HEK293T (cell line): Measurements from ENCODE around the gene BID.
"Not testable (repeated sequence)": the region's sequence is repeated elsewhere in the genome, so short reads cannot be mapped to it uniquely, and the experiment has no call there.

Experiments used
- CTCF ChIA-PET: fragments of 350-600 bp; formaldehyde crosslinking; extraction: SDS; loops from one replicate; lab custom pipeline; 2021; ENCODE audit warnings: antibody characterized with exemption, inconsistent platforms; lab: Yijun Ruan, JAX
- POLR2A ChIA-PET: fragments of 350-600 bp; formaldehyde crosslinking; extraction: SDS; loops from one replicate; lab custom pipeline; 2020; ENCODE audit warnings: antibody characterized with exemption, inconsistent platforms; lab: Yijun Ruan, JAX
- DNase-seq: peaks from one replicate; pipeline ENCODE4 v3.0.0; 2012; ENCODE audit warnings: mixed read lengths; ENCODE audit errors: extremely low spot score
- ARNT ChIP-seq: fragments of 450-650 bp; IDR thresholded peaks from 2 replicates; pipeline ENCODE4 v1.6.1; 2017; ENCODE audit warnings: mild to moderate bottlenecking
- BHLHE40 ChIP-seq: fragments of 450-650 bp; IDR thresholded peaks from 2 replicates; pipeline ENCODE4 v1.6.1; 2016; ENCODE audit warnings: mild to moderate bottlenecking, moderate library complexity, borderline replicate concordance
- CTBP1 ChIP-seq: fragments of 450-650 bp; IDR thresholded peaks from 2 replicates; pipeline ENCODE4 v1.6.1; 2016; ENCODE audit warnings: borderline replicate concordance
- ELF4 ChIP-seq: fragments of 450-650 bp; IDR thresholded peaks from 2 replicates; pipeline ENCODE4 v1.6.1; 2017; ENCODE audit warnings: antibody characterized with exemption
- FOXA1 ChIP-seq: fragments of 450-650 bp; IDR thresholded peaks from 2 replicates; pipeline ENCODE4 v1.6.1; 2016; ENCODE audit warnings: mild to moderate bottlenecking
- FOXK2 ChIP-seq: fragments of 450-650 bp; IDR thresholded peaks from 2 replicates; pipeline ENCODE4 v1.6.1; 2016; ENCODE audit warnings: mild to moderate bottlenecking
- FOXM1 ChIP-seq: fragments of 450-650 bp; IDR thresholded peaks from 2 replicates; pipeline ENCODE4 v1.6.1; 2017; ENCODE audit warnings: mild to moderate bottlenecking, borderline replicate concordance
- HDGF ChIP-seq: fragments of 450-650 bp; IDR thresholded peaks from 2 replicates; pipeline ENCODE4 v1.6.1; 2017; ENCODE audit warnings: antibody characterized with exemption, borderline replicate concordance
- L3MBTL2 ChIP-seq: fragments of 450-650 bp; conservative IDR thresholded peaks from 2 replicates; pipeline ENCODE4 v1.6.1; 2016; ENCODE audit warnings: mild to moderate bottlenecking
- LEF1 ChIP-seq: fragments of 450-650 bp; IDR thresholded peaks from 2 replicates; pipeline ENCODE4 v1.6.1; 2017; ENCODE audit warnings: mild to moderate bottlenecking, borderline replicate concordance
- NFRKB ChIP-seq: fragments of 450-650 bp; IDR thresholded peaks from 2 replicates; pipeline ENCODE4 v1.6.1; 2016; ENCODE audit warnings: mild to moderate bottlenecking, moderate library complexity
- SP1 ChIP-seq: fragments of 450-650 bp; IDR thresholded peaks from 2 replicates; pipeline ENCODE4 v1.6.1; 2017
- SUZ12 ChIP-seq: fragments of 450-650 bp; IDR thresholded peaks from 2 replicates; pipeline ENCODE4 v1.6.1; 2016; ENCODE audit warnings: mild to moderate bottlenecking
- TARDBP ChIP-seq: fragments of 450-650 bp; IDR thresholded peaks from 2 replicates; pipeline ENCODE4 v1.6.1; 2016
- ZNF384 ChIP-seq: fragments of 450-650 bp; IDR thresholded peaks from 2 replicates; pipeline ENCODE4 v1.6.1; 2016
- TF ChIP-seq, protein P1 (sequence below): fragments of 450-650 bp; IDR thresholded peaks from 2 replicates; pipeline ENCODE4 v1.6.1; 2016

BID gene

DNA sequence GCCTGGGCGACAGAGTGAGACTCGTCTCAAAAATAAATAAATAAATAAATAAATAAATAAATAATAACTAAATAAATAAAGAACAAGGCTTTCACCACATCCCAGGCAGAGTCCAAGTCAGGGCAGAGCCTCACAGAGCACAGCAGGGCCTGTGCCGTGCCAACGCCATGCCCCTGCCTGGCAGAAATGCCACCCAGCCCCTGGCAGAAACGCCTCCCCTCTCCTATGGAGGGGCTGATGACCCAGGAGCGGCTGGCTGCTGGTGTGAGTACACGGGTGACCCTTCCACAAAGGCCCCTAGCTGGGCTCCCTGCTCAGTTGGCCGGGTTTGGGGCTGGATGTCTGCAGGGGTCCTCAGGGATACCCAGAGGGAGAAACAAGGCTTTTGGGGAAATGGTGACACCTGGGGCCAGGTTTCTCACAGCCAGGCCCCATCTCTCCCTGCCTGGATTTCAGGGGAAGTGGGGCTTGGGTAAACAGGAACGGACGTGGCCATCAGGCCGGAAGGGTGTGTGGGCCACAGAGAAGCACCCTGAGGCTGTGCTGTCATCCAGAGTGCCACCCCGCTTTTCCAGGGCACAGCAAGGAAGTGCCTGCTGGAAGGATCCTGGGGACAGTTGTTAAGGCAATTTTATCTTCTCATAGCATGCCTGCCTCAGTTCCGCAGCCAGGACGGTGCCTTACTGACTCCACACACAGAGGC is 5.1 kb downstream of the BID start:
- TF ChIP-seq ARNT (no peak), SUZ12 (no peak)
- DNase-seq: no peak
- ChIA-PET CTCF (interaction anchor here (1.1 kb wide), 1 partner anchor 307 kb away, joined by 3 read pairs; no protein-coding TSS in a partner anchor), POLR2A (no interaction called here)

DNA sequence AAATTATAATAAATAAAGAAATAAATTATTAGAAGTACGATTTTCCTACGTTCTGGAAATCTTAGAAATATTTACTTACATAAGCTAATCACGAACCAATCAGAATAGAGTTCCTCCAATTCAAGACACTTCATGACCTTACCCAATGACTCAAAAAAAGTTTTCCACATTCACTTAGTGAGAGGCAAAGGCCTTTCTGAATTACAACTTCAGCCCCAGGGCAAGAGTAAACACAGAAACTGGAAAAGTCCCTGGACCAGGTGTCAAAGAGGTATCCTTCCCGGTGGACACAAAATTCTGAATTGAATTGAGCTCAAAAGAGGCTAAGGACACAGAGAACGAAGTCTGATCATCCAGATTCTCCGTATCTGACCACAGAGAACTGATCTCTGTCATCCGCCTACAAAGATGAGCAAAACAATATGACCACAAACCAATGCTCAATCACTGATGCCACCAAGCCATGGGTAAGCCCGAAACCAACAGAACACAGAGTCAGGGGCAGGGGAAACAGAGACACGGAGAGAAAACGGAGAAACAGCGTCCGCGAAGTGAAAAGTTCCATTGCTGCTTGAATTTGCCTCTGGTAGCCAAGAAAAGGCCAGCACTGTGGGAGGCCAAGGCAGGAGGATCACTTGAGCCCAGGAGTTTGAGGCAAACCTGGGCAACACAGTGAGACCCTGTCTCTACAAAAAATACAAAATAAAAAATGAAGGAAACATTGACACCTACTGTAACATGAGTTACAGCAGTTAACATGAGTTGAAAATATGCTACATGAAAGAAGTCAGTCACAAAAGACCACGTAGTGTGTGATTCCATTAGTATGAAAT is 6.8 kb downstream of the BID start:
- POLR2A ChIA-PET: no interaction called here
- CTCF ChIA-PET: interaction anchor here (1.2 kb wide), 2 partner anchors 14 to 17 kb away, joined by 3 to 4 read pairs; no protein-coding TSS in a partner anchor
- no peak for TF ChIP-seq NFRKB
- no peak for TF ChIP-seq BHLHE40
- no peak for TF ChIP-seq SP1
- TF ChIP-seq FOXM1: no peak
- TF ChIP-seq ARNT: no peak
- TF ChIP-seq HDGF: no peak
- no peak for TF ChIP-seq FOXK2
- TF ChIP-seq LEF1: no peak
- TF ChIP-seq TARDBP: no peak
- TF ChIP-seq CTBP1: no peak
- TF ChIP-seq ZNF384: no peak
- TF ChIP-seq, protein P1, sequence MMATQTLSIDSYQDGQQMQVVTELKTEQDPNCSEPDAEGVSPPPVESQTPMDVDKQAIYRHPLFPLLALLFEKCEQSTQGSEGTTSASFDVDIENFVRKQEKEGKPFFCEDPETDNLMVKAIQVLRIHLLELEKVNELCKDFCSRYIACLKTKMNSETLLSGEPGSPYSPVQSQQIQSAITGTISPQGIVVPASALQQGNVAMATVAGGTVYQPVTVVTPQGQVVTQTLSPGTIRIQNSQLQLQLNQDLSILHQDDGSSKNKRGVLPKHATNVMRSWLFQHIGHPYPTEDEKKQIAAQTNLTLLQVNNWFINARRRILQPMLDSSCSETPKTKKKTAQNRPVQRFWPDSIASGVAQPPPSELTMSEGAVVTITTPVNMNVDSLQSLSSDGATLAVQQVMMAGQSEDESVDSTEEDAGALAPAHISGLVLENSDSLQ: no peak
- TF ChIP-seq FOXA1: no peak
- TF ChIP-seq ELF4: no peak
- TF ChIP-seq L3MBTL2: no peak
- no peak for TF ChIP-seq SUZ12
- no peak for DNase-seq

DNA sequence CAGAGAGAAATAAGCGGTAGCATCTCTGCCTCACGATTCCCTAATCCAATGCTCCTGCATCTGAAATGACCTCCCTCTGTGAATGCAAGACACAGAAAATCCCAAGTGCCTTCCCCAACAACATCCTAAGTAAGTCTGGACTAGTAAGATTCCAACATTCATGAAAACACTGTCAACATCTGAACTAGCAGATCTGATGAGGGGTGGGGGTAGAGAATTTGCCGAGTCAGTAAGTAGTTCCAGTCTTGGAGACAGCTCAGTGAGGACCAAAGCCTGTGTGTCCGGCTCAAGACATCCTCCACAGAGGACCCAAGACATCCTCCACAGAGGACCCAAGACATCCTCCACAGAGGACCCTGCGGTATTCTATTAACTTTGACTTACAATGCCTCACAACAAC is 9.4 kb downstream of the BID start:
- not testable (repeated sequence) for DNase-seq
- ChIA-PET POLR2A (interaction anchor here (1.6 to 2.6 kb wide), 2 partner anchors 9 to 20 kb away, joined by 4 to 16 read pairs; partner anchors contain the start of gene BID), CTCF (interaction anchor here (1.1 to 1.7 kb wide), 3 partner anchors 8 to 22 kb away, joined by 3 to 6 read pairs (median 3); no protein-coding TSS in a partner anchor)

DNA sequence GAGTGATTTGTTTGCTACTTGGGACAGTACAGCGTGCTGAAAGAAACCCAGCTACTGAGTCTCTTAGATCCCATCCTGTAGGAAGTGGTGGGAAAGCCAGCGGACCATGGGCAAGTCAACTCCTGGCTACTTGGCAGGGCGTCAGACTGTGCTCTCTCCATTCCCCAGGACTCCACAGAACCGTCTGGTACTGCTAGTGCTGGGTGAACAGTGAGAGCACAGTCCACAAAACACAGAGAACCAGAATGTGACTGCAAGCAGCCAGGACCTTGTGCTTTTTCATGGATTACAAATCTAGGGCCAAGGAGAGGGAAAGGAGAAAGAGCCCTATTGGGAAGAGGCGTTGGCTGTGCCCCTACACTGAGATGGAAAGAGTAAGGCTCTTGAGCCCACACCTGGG is 10.2 kb downstream of the BID start:
- DNase-seq: no peak
- ChIA-PET CTCF (interaction anchor here (1.7 kb wide), 1 partner anchor 22 kb away, joined by 3 read pairs; no protein-coding TSS in a partner anchor), POLR2A (interaction anchor here (2.6 kb wide), 1 partner anchor 10 kb away, joined by 16 read pairs; the partner anchor contains the start of gene BID)
- TF ChIP-seq ELF4 (no peak), TARDBP (no peak)

DNA sequence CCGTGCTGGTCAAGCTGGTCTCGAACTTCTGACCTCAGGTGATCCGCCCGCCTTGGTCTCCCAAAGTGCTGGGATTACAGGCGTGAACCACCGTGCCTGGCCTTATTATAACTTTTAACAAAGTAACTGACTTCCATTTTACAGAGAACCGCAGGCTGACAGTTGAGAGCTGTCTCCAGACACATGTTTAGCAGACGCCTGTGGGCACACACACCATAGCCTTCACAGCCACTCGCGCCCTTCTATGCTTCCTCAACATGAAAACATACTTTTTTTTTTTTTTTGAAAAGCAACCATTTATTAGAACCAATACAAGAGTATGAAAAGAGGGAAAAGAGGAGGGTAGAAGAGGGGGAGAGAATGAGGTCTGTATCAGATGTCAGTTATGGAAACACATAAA is 10.8 kb downstream of the BID start:
- CTCF ChIA-PET, DNase-seq: not testable (repeated sequence)
- POLR2A ChIA-PET: interaction anchor here (2.6 kb wide), 1 partner anchor 10 kb away, joined by 16 read pairs; the partner anchor contains the start of gene BID

DNA sequence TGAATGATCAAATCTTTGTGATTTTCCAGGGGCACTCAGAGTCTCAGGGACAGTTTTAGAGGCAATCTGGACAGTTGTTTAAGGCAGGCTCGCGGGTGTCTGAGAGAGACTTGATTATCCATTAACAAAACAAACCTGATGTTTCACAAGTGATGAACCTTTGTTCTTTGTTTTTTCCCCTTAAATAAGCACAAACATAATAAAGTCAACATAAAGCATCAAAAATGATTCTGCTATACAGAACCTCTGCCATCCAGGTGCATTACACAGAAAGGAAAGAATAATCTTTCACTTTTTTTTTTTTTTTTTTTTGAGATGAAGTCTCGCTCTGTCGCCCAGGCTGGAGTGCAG is 13.2 kb downstream of the BID start:
- POLR2A ChIA-PET: no interaction called here
- CTCF ChIA-PET: interaction anchor here (1.1 kb wide), 1 partner anchor 24 kb away, joined by 3 read pairs; no protein-coding TSS in a partner anchor
- TF ChIP-seq ARNT: no peak
- no peak for TF ChIP-seq LEF1
- no peak for DNase-seq

DNA sequence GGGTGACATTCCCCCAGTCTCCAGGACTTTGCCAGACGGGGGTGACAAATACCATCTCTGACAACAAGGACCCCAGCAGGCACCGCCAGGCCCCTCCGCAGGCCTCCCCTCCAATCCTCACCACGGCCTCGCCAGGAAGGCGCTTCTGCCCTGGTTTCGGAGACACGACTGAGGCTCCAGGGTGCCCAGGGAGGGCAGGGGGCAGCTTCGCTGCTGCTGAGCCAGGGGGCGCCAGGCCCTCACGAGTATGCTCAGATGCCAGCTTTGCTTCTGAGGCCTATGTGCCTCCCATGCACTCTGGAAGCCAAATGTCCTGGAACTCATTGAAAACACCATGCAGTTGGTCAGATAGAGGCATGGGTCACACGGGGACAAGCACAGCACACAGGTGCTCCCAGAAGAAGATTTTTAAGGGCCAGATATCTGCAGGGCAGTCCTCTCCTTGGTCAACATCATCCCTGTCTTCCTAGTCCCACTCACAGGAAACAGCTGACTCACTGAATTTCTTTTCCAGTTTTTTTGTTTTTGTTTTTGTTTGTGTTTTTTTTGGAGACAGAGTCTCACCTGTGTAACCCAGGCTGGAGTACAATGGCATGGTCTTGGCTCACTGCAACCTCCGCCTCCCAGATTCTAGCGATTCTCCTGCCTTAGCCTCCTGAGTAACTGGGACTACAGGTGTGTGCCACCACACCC is 19.9 kb downstream of the BID start:
- DNase-seq: no peak
- POLR2A ChIA-PET: no interaction called here
- TF ChIP-seq CTBP1 (no peak), FOXK2 (no peak), FOXA1 (no peak), NFRKB (no peak), BHLHE40 (no peak), SP1 (no peak), L3MBTL2 (no peak), FOXM1 (no peak), ZNF384 (no peak), ELF4 (no peak), HDGF (no peak), SUZ12 (no peak), LEF1 (no peak), ARNT (no peak), TARDBP (no peak)
- TF ChIP-seq, protein P1: no peak
- CTCF ChIA-PET: interaction anchor here (1.3 kb wide), 1 partner anchor 31 kb away, joined by 7 read pairs; no protein-coding TSS in a partner anchor
